ENCODE results near the gene GET4. TPM values are rescaled to one million over a fixed set of nuclear protein-coding genes. Genes with fewer than 3 reads are reported as not detected.

The GET4 gene
- total and polyA plus RNA-seq, 2 of the 4 experiments (the other 2 are of a cell fraction) = 11.3 to 30.9 TPM

GRCh38 chr7:873367-874002 is 2.9 kb upstream of the GET4 start (continued):
- TF ChIP-seq BHLHE40 (IDR thresholded peaks at IDR 0.05; ENCODE audit: low read depth, low read length) (peak; percentile 61; the same call in 1 of the 2 replicates), RFX5 (IDR thresholded peaks at IDR 0.05; ENCODE audit: low read depth, low read length) (no peak)

GRCh38 chr7:874031-874749 is 2.2 kb upstream of the GET4 start:
- POLR2A ChIA-PET (ENCODE audit: unreplicated experiment) = no interaction called here

More at GRCh38 chr7:874031-874749, 2.2 kb upstream of the GET4 start:
- H2AK5ac ChIP-seq (ENCODE audit: low read depth, low read length) = peak overlapping the region; percentile 1; the same call in 1 of the 2 replicates
- CTCF ChIA-PET = interaction anchor here (0.6 to 1.3 kb wide), 4 partner anchors 12 to 86 kb away, joined by 3 to 4 read pairs (median 4); no protein-coding TSS in a partner anchor
- H3K79me1 ChIP-seq (ENCODE audit: low read depth in 1 of 2, low read length in 2 of 2) = peaks cover 4 to 43% of the 10 kb centered on the region in 2 experiments; a peak in 2 of 4 replicates
- no peaks in the 10 kb centered on the region for H3K9me3 ChIP-seq (ENCODE audit: control insufficient read depth, insufficient read depth, low read length)
- H2AFZ ChIP-seq (replicated peaks; ENCODE audit: low read length, poor library complexity) = no peak overlapping the region
- H3K4me2 ChIP-seq (ENCODE audit: low read depth, low read length) = no peak overlapping the region
- peak overlapping the region; percentile 23 to 65; a peak in 1 of 4 replicates for H4K8ac ChIP-seq (ENCODE audit: low read depth in 2 of 2, low read length in 2 of 2)
- no peak overlapping the region for H2BK5ac ChIP-seq (ENCODE audit: low read depth, low read length, poor library complexity, severe bottlenecking)
- peak overlapping the region; percentile 42; the same call in 1 of the 2 replicates for H4K91ac ChIP-seq (ENCODE audit: insufficient read depth, low read depth, low read length)
- dilution Hi-C loops (cut with HindIII; ENCODE audit: low sequenced_read_pairs, unreplicated experiment) = no loop called here
- no peak overlapping the region for H3K56ac ChIP-seq (ENCODE audit: extremely low read depth, insufficient read depth, low read length)
- no peak for DNase-seq
- no peak overlapping the region for H2BK15ac ChIP-seq (ENCODE audit: low read depth, low read length)
- H2AK9ac ChIP-seq (replicated peaks; ENCODE audit: low read depth, low read length, poor library complexity) = no peak overlapping the region
- no peak overlapping the region for H4K5ac ChIP-seq (ENCODE audit: low read depth, low read length)
- in situ Hi-C loops (cut with MboI; ENCODE audit: low sequenced_read_pairs) = loop anchor here (5.0 to 10.0 kb wide), 2 partner anchors 87 to 339 kb away; no protein-coding TSS in a partner anchor
- H2BK20ac ChIP-seq (ENCODE audit: low read depth, low read length) = no peak overlapping the region
- peak overlapping the region; percentile 21; the same call in 1 of the 2 replicates for H3K27ac ChIP-seq (ENCODE audit: insufficient read depth, low read length)
- H3K18ac ChIP-seq (ENCODE audit: low read depth, low read length) = no peak overlapping the region
- BruUV-seq (replicated peaks) = no TSS peak
- no peak overlapping the region for H3K14ac ChIP-seq (replicated peaks; ENCODE audit: low read depth, low read length)
- H3K4me1 ChIP-seq (ENCODE audit: control insufficient read depth, insufficient read depth, low read length) = peaks cover 5% of the 10 kb centered on the region
- H3K23ac ChIP-seq (ENCODE audit: low read depth, low read length) = no peak overlapping the region
- H3K36me3 ChIP-seq (ENCODE audit: control insufficient read depth, insufficient read depth, low read length) = peaks cover 30% of the 10 kb centered on the region
- no peaks in the 10 kb centered on the region for H3K27me3 ChIP-seq (ENCODE audit: control insufficient read depth, insufficient read depth, low read length)
- H4K20me1 ChIP-seq (ENCODE audit: insufficient read depth, low read length) = peaks cover 8% of the 10 kb centered on the region
- ATAC-seq (ENCODE audit: low read depth) = no peak
- peak; percentile 90 for TF ChIP-seq CEBPB (IDR thresholded peaks at IDR 0.05; ENCODE audit: low read depth, low read length)
- no peak for TF ChIP-seq RFX5 (IDR thresholded peaks at IDR 0.05; ENCODE audit: low read depth, low read length)
- intact Hi-C loops (cut with micrococcal nuclease) = loop anchor here (10.0 kb wide), 1 partner anchor 359 kb away; the partner anchor contains the start of gene PDGFA
- H3K4me3 ChIP-seq (ENCODE audit: insufficient read depth, low read depth, low read length) = no peak overlapping the region
- no peak overlapping the region for H2BK120ac ChIP-seq (ENCODE audit: low read depth, low read length)
- 0 out of 2 replicates have a peak overlapping the region, but pooled peaks have one; percentile 8 for H3K4ac ChIP-seq (ENCODE audit: low read depth, low read length)
- H3K9me1 ChIP-seq (ENCODE audit: insufficient read depth, low read length) = 0 out of 2 replicates have a peak, but pooled peaks cover 2% of the 10 kb centered on the region
- WGBS, 2 experiments (ENCODE audit: extremely low coverage in 2 of 2, insufficient read length in 1 of 2) = 82% methylated on average over 2 of the region's 9 CpGs; no CpG with 5 or more reads in 1 of the 2 experiments
- H3K9ac ChIP-seq (ENCODE audit: low read depth, low read length) = no peak overlapping the region

Data from IMR-90 (cell line).